ES-I3 (cell line): Measurements from ENCODE around the gene PLA2R1.

Source experiments
- H3K36me3 ChIP-seq: 2 replicates; pipeline ENCODE4 v1.6.1; 2013; ENCODE audit warnings: mild to moderate bottlenecking, low read length, control low read depth, moderate library complexity; ENCODE audit not compliant: insufficient read depth
- H3K4me1 ChIP-seq: 2 replicates; pipeline ENCODE4 v1.6.1; 2013; ENCODE audit warnings: mild to moderate bottlenecking, control low read depth, low read length; ENCODE audit not compliant: insufficient read depth
- H3K9ac ChIP-seq: 2 replicates; pipeline ENCODE4 v1.6.1; 2013; ENCODE audit warnings: low read depth, mild to moderate bottlenecking, low read length, moderate library complexity
- H3K9me3 ChIP-seq: 2 replicates; pipeline ENCODE4 v1.6.1; 2013; ENCODE audit warnings: mild to moderate bottlenecking, low read length, moderate library complexity; ENCODE audit not compliant: control insufficient read depth, insufficient read depth

The PLA2R1 gene

DNA sequence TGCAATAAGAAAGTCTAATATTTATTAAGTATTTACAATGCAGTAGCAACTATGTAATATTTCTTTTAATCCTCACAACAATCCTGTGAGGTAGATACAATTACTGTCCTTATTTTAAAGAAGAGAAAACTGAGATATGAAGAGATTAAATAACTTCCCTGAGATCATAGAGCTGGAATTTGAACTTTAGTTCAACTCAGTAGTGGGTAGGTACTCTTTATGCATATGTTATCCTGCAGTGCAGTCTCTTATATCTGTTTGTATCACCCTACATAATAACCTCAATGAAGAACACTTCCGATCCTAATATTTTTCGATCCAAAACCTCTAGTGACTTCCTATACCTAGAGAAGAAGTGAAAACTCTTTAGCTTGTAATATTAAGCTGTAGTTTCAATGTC is 64.2 kb downstream of the PLA2R1 start:
- Histone ChIP-seq H3K9ac (no peak overlapping the region), H3K36me3 (no peaks in the 10 kb centered on the region), H3K9me3 (peaks cover 6% of the 10 kb centered on the region; the same call in 1 of the 2 replicates), H3K4me1 (no peaks in the 10 kb centered on the region)

DNA sequence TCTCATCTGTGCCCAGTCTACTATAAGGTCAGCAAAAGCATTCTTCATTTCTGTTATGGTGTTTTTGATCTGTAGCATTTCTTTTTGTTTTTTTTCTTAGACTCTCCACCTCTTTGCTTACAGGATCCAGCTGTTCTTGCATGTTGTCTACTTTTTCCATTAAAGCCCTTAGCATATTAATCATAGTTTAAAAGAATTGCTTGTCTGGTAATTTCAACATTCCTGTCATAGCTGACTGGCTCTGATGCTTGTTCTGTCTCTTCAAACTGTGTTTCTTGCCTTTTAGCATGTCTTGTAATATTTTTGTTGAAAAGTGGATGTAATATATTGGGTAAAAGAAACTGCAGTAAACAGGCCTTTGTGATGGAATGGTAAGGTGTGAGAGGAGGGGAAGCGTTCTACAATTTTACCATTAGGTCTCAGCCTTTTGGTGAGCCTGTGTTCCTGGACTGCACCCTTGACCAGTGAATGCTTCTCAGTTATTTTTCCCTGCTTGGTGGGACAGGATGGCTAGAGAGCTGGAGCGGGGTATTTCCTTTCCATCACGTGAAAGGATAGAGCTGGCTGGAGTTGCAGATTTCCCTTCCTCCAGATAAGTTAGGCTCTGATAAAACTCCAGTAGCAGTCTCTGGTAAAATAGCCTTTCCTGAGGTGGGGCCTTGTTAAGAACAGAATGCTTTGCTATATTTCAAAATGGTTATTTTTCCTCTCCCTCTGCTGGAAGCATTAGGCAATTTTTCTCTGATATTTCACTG is 65.4 kb downstream of the PLA2R1 start:
- no peaks in the 10 kb centered on the region for H3K36me3 ChIP-seq
- peaks cover 6% of the 10 kb centered on the region; the same call in 1 of the 2 replicates for H3K9me3 ChIP-seq
- no peak overlapping the region for H3K9ac ChIP-seq
- no peaks in the 10 kb centered on the region for H3K4me1 ChIP-seq

DNA sequence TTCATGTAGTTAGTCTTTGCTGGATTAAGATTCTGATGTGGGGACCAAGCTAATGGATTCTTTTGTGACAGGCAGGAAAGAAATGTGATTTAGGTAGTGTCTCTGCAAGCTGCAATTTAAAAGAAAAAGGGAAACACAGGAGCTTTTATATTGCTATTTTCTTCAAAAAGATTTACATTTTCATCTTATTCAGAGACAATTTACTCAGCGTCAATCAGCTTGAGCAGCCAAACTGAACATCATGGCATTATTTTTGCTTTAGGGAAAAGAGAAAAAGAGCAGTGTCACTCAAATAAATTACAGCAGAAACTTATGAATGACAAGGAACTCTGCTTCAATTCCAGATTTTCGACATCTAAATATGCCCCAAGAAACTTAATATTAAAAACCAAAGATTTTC is 67.4 kb downstream of the PLA2R1 start:
- no peak overlapping the region for H3K9ac ChIP-seq
- no peaks in the 10 kb centered on the region for H3K4me1 ChIP-seq
- H3K36me3 ChIP-seq: no peaks in the 10 kb centered on the region
- H3K9me3 ChIP-seq: peaks cover 5% of the 10 kb centered on the region; the same call in 1 of the 2 replicates

DNA sequence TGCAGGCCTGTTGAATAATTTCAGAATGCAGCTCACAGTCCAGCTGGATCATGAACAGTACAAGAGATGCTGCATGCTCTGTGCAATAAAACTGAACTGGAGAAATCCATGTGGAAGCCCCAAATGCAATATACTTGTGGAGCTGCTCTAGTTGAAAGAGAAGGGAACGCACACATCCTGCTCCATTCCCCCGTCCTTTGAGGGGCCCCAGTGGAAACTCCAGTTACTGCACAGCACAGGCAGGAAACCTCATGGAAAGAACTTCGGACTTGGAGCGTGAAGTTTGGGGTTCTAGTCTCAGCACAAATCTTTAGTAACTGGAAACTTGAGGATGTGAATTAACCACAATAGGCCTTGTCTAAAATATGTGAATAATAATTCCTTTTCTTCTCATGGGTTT is 73.2 kb downstream of the PLA2R1 start:
- Histone ChIP-seq H3K9me3 (no peaks in the 10 kb centered on the region), H3K36me3 (no peaks in the 10 kb centered on the region; the same call in 1 of the 2 replicates), H3K9ac (no peak overlapping the region), H3K4me1 (no peaks in the 10 kb centered on the region)

DNA sequence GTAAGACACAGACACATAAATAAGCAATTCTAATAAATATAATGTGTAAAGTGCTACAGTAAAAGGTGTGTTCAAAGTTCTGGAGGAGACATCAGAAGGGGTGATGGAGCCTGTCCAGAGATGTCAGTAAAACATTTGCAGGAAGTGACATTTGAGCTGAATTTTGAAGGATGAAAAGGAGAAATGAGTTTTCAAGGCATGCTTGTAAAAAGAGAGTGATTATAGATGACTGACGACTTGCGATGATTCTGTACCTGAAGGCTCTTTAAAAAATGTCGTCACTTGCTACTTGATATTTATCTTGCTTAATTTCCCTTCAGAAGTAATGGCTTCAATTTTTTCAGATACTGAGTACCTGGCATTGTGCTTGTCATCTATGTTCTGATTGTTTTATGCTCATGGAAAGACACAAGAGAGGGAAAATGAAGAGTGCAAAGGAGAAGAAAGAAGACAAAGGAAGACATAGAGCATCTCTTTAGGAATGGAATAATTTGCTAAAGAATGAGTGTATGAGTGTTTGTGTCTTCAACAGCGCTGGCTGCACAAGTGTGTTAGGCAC is 73.9 kb downstream of the PLA2R1 start:
- Histone ChIP-seq H3K4me1 (no peaks in the 10 kb centered on the region), H3K36me3 (no peaks in the 10 kb centered on the region; the same call in 1 of the 2 replicates), H3K9ac (no peak overlapping the region)

DNA sequence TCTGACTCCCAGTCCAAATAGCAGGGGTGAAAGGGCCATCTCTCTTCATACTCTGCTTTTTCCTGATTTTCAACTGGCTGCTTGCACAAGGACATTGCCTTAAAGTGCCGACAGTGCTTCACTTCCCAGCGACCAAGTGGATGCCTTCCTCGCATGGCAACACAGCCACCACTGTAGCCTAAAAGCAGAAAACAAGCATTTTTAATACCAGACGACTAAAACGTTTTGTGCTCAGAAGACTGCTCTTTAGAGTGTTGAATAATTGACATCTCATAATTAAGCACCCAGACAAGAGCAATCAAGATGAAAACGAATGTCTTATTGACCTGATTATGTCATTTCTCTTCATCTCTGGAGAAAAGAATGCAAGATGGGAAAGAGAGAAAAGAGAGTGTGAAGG is 75.2 kb downstream of the PLA2R1 start:
- Histone ChIP-seq H3K4me1 (peaks cover 4% of the 10 kb centered on the region), H3K9ac (no peak overlapping the region), H3K36me3 (no peaks in the 10 kb centered on the region; the same call in 1 of the 2 replicates)

More for the DNA sequence above, 73.9 kb downstream of the PLA2R1 start:
- H3K9me3 ChIP-seq: no peaks in the 10 kb centered on the region

DNA sequence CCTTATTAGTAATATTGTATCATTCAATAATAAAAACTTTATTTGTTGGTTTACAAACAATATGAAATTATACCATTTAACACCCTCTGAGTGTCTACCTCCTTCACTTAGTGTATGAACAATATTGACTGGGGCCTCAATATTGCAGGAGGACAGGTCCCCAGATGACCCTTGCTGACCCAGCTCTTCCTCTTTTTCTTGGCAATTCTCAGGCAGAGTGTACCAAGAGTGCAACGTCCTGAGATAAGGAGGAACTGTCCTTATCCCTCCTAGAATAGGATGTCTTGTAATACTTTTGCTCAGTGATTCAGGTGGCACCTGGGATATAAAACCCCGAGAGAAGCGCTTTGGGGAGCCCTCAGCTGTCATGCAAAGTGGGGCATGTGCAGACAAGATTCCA is 76.8 kb downstream of the PLA2R1 start:
- H3K9ac ChIP-seq: no peak overlapping the region
- H3K4me1 ChIP-seq: peaks cover 4% of the 10 kb centered on the region
- no peaks in the 10 kb centered on the region; the same call in 1 of the 2 replicates for H3K36me3 ChIP-seq
- no peaks in the 10 kb centered on the region for H3K9me3 ChIP-seq

More for the DNA sequence above, 75.2 kb downstream of the PLA2R1 start:
- no peaks in the 10 kb centered on the region for H3K9me3 ChIP-seq

DNA sequence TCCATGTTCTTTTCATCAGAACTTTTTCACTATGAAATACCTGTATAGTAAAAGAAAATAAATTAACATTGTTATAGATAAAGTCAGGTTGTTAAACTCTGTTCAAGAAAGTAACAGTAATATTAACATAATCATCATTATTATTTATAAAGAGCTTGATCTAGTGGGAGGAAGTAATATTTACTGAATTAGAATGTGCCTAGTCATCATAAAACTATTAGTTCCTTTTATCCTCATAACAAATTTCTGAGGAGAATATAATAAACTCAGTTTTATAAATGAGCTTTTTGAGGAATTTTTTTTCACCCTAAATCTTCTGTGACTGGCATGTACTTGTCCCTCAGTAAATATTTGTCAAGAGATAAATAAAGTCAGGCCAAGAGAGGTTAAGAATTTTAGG is 78.4 kb downstream of the PLA2R1 start:
- peaks cover 4% of the 10 kb centered on the region for H3K4me1 ChIP-seq
- H3K9ac ChIP-seq: no peak overlapping the region

DNA sequence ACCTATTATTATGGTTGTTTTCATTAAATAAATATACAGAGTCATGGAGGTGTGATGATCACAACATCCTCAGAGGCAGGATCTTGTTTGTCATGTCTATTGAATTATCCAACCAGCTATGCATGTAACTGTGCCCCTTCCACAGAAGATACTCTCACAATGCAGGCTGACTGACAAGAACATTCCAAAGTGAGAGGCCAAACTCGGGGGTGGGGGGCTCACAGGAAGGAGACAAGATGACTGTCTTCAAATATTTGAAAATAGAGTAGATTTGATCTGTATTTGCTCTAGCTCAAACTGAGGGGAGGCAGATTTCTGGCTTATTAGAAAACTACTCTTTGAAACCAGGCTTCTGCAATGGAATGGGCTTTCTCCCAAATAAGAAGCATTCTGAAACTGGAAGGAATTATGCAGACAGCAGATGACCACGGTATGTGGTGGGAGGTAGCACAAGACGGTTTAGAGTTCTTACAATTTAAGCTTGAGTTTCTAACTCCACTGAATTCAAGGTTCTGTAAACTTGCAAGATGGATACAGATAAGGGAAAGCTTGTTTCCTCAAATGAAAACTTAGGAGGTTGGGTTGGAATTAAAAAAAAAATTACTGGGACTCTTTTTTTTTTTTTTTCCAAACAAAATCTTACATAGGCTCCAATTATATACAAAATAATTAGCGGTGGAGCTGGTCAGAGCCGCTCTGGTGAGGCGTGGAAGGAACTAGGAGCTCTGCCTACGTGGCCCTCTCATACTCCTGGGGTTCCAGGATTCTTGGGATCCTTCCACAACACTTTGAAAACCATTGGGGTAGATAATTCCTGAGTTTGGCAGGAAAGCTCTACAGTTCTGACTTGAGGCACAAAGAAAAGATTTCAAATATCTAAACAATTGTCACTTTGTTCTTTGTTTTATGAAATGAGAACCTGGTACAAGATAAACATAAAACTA is 79.3 kb downstream of the PLA2R1 start:
- peaks cover 4% of the 10 kb centered on the region for H3K4me1 ChIP-seq
- H3K9ac ChIP-seq: no peak overlapping the region
- no peaks in the 10 kb centered on the region; the same call in 1 of the 2 replicates for H3K36me3 ChIP-seq
- H3K9me3 ChIP-seq: no peaks in the 10 kb centered on the region

More for the DNA sequence above, 78.4 kb downstream of the PLA2R1 start:
- H3K36me3 ChIP-seq: no peaks in the 10 kb centered on the region; the same call in 1 of the 2 replicates
- H3K9me3 ChIP-seq: no peaks in the 10 kb centered on the region

DNA sequence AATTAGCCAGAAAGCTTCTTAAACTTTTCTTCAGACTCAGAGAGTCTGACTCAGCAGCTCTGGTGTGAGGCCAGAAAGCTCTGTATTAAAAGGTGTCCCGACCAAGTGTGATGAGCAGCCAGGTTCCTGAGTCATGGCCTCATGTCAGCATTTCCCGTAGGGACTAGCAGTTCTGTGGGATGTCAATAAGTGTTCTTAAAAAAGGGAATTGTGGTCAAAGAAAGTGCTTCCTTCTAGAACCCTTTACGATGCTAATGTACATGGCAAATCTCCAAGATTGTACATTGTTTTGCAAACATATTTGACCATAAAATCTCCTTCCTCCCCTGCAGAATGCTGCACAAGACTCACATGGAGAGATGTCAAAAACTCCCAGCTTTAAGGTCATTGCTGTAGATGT is 80.1 kb downstream of the PLA2R1 start:
- no peaks in the 10 kb centered on the region for H3K9me3 ChIP-seq
- peaks cover 4% of the 10 kb centered on the region for H3K4me1 ChIP-seq
- H3K36me3 ChIP-seq: no peaks in the 10 kb centered on the region; the same call in 1 of the 2 replicates
- H3K9ac ChIP-seq: no peak overlapping the region

DNA sequence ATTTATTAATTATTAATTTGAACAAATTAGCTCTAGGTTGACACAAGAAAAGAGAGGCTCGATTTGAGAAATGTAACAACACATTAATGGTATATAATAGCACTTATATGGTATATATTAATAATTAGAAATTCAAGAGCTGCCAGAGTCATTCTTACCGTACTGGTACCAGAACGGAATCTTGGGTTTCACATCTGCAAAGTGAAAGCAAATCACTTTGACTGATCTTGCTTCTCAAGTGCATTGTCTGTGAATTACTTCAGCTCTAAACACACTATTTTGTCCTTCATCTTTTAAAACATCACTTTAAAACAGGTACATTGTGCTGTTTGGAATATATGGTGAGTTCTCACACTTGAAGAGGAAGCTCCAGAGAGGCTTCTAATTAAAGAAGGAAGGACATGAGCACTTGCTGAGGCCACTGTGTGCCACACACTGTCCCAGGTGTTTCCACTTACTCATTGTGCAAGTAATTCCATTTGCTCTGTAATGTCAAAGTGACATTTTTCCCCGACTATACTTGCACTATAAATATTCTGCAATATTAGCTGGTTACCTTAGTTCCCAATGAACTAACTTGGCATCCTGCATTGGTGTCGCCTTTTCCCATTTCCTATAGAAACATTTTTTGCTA is 85.8 kb downstream of the PLA2R1 start:
- H3K4me1 ChIP-seq: no peaks in the 10 kb centered on the region
- no peaks in the 10 kb centered on the region for H3K36me3 ChIP-seq
- H3K9me3 ChIP-seq: no peaks in the 10 kb centered on the region
- H3K9ac ChIP-seq: no peak overlapping the region

DNA sequence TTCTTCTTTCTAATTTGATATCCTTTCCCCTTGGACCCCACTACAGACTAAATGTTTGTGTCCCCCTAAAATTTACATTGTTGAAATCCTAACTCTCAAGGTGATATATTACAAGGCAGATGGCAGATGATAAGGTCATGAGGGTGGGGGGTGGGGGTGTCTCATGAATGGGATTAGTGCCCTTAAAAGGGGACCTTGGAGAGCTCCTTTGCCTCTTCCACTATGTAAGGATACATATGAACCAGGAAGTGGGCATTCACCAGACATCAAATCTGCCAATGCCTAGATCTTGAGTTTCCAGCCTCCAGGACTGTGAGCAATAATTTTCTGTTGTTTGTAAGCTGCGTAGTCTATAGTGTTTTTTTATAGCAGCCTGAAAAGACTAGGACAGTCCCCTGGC is 89.1 kb downstream of the PLA2R1 start:
- Histone ChIP-seq H3K4me1 (no peaks in the 10 kb centered on the region), H3K36me3 (no peaks in the 10 kb centered on the region), H3K9me3 (no peaks in the 10 kb centered on the region), H3K9ac (no peak overlapping the region)

DNA sequence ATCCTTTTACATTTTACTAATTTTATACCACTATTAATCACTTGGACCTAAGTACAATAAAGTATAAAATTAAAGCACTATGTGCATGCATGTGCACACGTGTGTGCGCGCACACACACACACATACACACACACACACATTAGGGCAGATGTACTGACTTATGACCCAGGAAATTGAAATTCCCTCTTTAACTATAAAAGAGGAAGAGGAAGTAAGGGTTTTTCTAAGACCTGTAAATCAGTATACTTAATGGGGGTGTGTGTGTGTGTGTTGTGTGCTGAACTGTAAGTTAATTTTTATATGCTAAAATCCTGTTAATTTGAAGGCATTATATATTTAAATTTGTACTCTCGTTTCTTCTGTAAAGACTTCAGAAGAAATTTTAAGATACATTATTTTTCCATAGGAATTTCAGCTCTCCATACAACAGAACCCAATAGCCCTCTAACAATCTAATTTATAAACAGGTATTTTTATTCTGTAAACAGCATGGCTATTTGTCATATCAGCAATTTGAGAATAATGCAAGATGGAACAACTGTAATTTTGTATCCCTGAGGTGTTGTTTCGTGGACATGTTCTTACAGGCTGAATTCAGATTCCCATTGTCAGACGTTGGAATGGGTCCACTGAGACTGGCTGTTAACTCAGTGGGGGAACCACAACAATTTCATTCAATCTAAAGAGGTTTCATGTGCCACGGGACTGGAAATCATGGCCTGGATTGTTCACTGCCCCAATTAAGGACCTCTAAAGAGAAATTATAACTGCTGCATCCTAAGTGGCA is 90.9 kb downstream of the PLA2R1 start:
- no peak overlapping the region for H3K9ac ChIP-seq
- no peaks in the 10 kb centered on the region for H3K9me3 ChIP-seq
- H3K4me1 ChIP-seq: no peaks in the 10 kb centered on the region
- no peaks in the 10 kb centered on the region for H3K36me3 ChIP-seq
